ENCODE measurements around the gene BEST1.

DNA sequence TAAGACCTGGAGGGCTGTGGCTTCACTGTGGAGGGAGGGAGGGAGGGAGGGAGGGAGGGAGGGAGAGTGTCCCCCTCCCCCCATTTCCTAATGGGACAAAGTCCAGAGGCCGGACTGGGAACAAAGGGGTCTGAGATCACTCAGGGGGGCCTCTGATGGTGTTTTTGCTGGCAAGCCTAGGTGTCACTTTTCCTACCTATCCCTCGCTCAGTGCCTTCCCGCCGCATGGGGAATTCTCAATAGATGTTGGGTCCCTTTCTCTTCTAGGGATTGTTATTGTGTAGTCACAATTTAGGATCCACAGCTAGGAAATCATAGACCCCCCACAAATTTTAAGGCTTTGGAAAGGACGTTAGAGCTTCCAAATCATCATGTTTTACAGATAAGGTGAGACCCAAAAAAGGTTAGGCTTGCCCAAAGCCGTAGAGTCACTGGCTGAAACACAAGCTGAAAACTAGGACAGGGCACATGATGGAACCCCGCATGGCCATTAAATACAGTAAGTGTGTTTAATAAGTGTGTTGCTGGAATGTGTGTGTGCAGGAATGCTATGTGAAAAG is 22.0 kb downstream of the BEST1 start:
- no peak for TF ChIP-seq POLR2A (IDR thresholded peaks at IDR 0.05)
- TF ChIP-seq, protein P1, sequence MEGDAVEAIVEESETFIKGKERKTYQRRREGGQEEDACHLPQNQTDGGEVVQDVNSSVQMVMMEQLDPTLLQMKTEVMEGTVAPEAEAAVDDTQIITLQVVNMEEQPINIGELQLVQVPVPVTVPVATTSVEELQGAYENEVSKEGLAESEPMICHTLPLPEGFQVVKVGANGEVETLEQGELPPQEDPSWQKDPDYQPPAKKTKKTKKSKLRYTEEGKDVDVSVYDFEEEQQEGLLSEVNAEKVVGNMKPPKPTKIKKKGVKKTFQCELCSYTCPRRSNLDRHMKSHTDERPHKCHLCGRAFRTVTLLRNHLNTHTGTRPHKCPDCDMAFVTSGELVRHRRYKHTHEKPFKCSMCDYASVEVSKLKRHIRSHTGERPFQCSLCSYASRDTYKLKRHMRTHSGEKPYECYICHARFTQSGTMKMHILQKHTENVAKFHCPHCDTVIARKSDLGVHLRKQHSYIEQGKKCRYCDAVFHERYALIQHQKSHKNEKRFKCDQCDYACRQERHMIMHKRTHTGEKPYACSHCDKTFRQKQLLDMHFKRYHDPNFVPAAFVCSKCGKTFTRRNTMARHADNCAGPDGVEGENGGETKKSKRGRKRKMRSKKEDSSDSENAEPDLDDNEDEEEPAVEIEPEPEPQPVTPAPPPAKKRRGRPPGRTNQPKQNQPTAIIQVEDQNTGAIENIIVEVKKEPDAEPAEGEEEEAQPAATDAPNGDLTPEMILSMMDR (IDR thresholded peaks at IDR 0.05): no peak
- TF ChIP-seq POLR2AphosphoS5 (IDR thresholded peaks at IDR 0.05): no peak

All from gastroesophageal sphincter (tissue), 3 donors.